Globus pallidus (tissue), 1 donor: ENCODE data around the gene JCAD.

ENCODE experiments used
- DNase-seq: peaks from one replicate; pipeline ENCODE4 v3.0.0-alpha.2; 2015; ENCODE audit warnings: low spot score

The JCAD gene

GRCh38 chr10:30073045-30073766, 13.8 kb upstream of the JCAD start:
- no peak for DNase-seq

GRCh38 chr10:30072068-30072467, 12.7 kb upstream of the JCAD start:
- DNase-seq: no peak

- DNase-seq: no peak
Measured at GRCh38 chr10:30070001-30070685, 10.8 kb upstream of the JCAD start.

GRCh38 chr10:30068492-30069223, 9.3 kb upstream of the JCAD start:
- DNase-seq: no peak

GRCh38 chr10:30063099-30063498, 3.7 kb upstream of the JCAD start:
- DNase-seq: no peak

- DNase-seq: no peak
Measured at GRCh38 chr10:30062582-30062981, 3.2 kb upstream of the JCAD start.

- DNase-seq: no peak
Measured at GRCh38 chr10:30062090-30062489, 2.7 kb upstream of the JCAD start.

- no peak for DNase-seq
Measured at GRCh38 chr10:30058570-30059132, 735 bp downstream of the JCAD start.

GRCh38 chr10:30057894-30058556, 1.4 kb downstream of the JCAD start:
- no peak for DNase-seq

- no peak for DNase-seq
Measured at GRCh38 chr10:30057421-30057841, 2.0 kb downstream of the JCAD start.

- DNase-seq: no peak
Measured at GRCh38 chr10:30056767-30057355, 2.5 kb downstream of the JCAD start.

GRCh38 chr10:30056281-30056680, 3.1 kb downstream of the JCAD start:
- DNase-seq: no peak

GRCh38 chr10:30055226-30055662, 4.1 kb downstream of the JCAD start:
- no peak for DNase-seq

- DNase-seq: no peak
Measured at GRCh38 chr10:30052062-30052461, 7.3 kb downstream of the JCAD start.

- DNase-seq: no peak
Measured at GRCh38 chr10:30051220-30051619, 8.2 kb downstream of the JCAD start.

- DNase-seq: no peak
Measured at GRCh38 chr10:30050411-30050810, 9.0 kb downstream of the JCAD start.

- DNase-seq: no peak
Measured at GRCh38 chr10:30048768-30049517, 10.4 kb downstream of the JCAD start.

GRCh38 chr10:30047924-30048531, 11.4 kb downstream of the JCAD start:
- DNase-seq: no peak

- DNase-seq: no peak
Measured at GRCh38 chr10:30047430-30047829, 12.0 kb downstream of the JCAD start.

- no peak for DNase-seq
Measured at GRCh38 chr10:30046476-30046875, 12.9 kb downstream of the JCAD start.
